ENCODE measurements around the gene CCDC121.

- TF ChIP-seq EZH2 (IDR thresholded peaks at IDR 0.05; ENCODE audit: borderline replicate concordance, insufficient read depth, low read length, poor library complexity, severe bottlenecking), result no peak
- no peak for TF ChIP-seq CTCF (IDR thresholded peaks at IDR 0.05; ENCODE audit: poor library complexity, severe bottlenecking)
- no peak for TF ChIP-seq RAD21 (conservative IDR thresholded peaks at IDR 0.05)
- TF ChIP-seq POLR2AphosphoS5 (IDR thresholded peaks at IDR 0.05), result no peak
- TF ChIP-seq TAF1 (IDR thresholded peaks at IDR 0.05; ENCODE audit: low read depth), result no peak
- TF ChIP-seq REST (IDR thresholded peaks at IDR 0.05; ENCODE audit: borderline replicate concordance), result no peak
Measured at GRCh38 chr2:27667446-27667845, 38.6 kb upstream of the CCDC121 start.
